PC-9 (cell line): ENCODE data around the gene ST6GALNAC1. TPM values are rescaled to one million over a fixed set of nuclear protein-coding genes. Genes with fewer than 3 reads are reported as not detected.

ENCODE experiments used
- BruUV-seq: library from RNA; stranded (reverse); fragments of 400-500 nt; replicated peaks from 2 replicates; lab custom pipeline; 2021; lab: Mats Ljungman, UMichigan
- CTCF ChIA-PET: fragments of 300-600 bp; sonication (Branson Sonifier 250); formaldehyde crosslinking; loops from one replicate; lab custom pipeline; 2022; ENCODE audit warnings: antibody characterized with exemption; lab: Charles Lee
- POLR2A ChIA-PET: fragments of 300-600 bp; sonication (Branson Sonifier 250); formaldehyde crosslinking; loops from one replicate; lab custom pipeline; 2022; ENCODE audit warnings: antibody characterized with exemption; ENCODE audit not compliant: unreplicated experiment; lab: Charles Lee
- DNase-seq, 2 experiments: peaks; one replicate each; pipeline versions ENCODE4 v3.0.0 to v3.0.0-alpha.2; 2015 to 2022; ENCODE audit warnings: mixed read lengths in 1 of 2
- H2AFZ ChIP-seq: fragments of 200-600 bp; sonication (generic); 2 replicates; pipeline ENCODE4 v1.8.1; 2017; ENCODE audit warnings: antibody characterized with exemption
- H3F3A ChIP-seq: fragments of 200-600 bp; sonication (generic); 2 replicates; pipeline ENCODE4 v1.8.1; 2017; ENCODE audit warnings: antibody characterized with exemption, mild to moderate bottlenecking, low read depth; ENCODE audit not compliant: insufficient read depth
- H3K27ac ChIP-seq: fragments of 200-600 bp; sonication (generic); 2 replicates; pipeline ENCODE4 v1.6.1; 2016; ENCODE audit warnings: mixed run types
- H3K27me3 ChIP-seq: fragments of 200-600 bp; sonication (generic); 2 replicates; pipeline ENCODE4 v1.6.1; 2016; ENCODE audit warnings: low read depth, mixed run types; ENCODE audit not compliant: insufficient read depth
- H3K36me3 ChIP-seq: fragments of 200-600 bp; sonication (generic); 2 replicates; pipeline ENCODE4 v1.6.1; 2016; ENCODE audit warnings: low read depth, mixed run types
- H3K4me1 ChIP-seq: fragments of 200-600 bp; sonication (generic); replicated peaks from 2 replicates; pipeline ENCODE4 v1.6.1; 2016; ENCODE audit warnings: mixed run types; ENCODE audit not compliant: insufficient read depth
- H3K4me2 ChIP-seq: fragments of 200-600 bp; sonication (generic); 2 replicates; pipeline ENCODE4 v1.6.1; 2017; ENCODE audit warnings: mixed run types
- H3K4me3 ChIP-seq: fragments of 200-600 bp; sonication (generic); 2 replicates; pipeline ENCODE4 v1.6.1; 2016; ENCODE audit warnings: mixed run types
- H3K79me2 ChIP-seq: fragments of 200-600 bp; sonication (generic); 2 replicates; pipeline ENCODE4 v1.6.1; 2017; ENCODE audit warnings: low read depth, mixed run types
- H3K9me2 ChIP-seq: fragments of 200-600 bp; sonication (generic); 2 replicates; pipeline ENCODE4 v1.8.1; 2017; ENCODE audit warnings: mild to moderate bottlenecking; ENCODE audit not compliant: insufficient read depth
- H3K9me3 ChIP-seq: fragments of 200-600 bp; sonication (generic); 2 replicates; pipeline ENCODE4 v1.8.1; 2016; ENCODE audit warnings: low read depth; ENCODE audit not compliant: insufficient read depth
- H4K20me1 ChIP-seq: fragments of 200-600 bp; sonication (generic); 2 replicates; pipeline ENCODE4 v1.8.1; 2017; ENCODE audit not compliant: insufficient read depth
- CTCF ChIP-seq: fragments of 200-600 bp; sonication (generic); conservative IDR thresholded peaks from 2 replicates; pipeline ENCODE4 v1.6.1; 2017; ENCODE audit warnings: mixed run types, antibody characterized with exemption, mild to moderate bottlenecking, moderate library complexity
- EZH2 ChIP-seq: fragments of 200-600 bp; sonication (generic); IDR thresholded peaks from 2 replicates; pipeline ENCODE4 v1.8.0; 2017; ENCODE audit warnings: antibody characterized with exemption, low read depth
- intact Hi-C: fragments of 100-400 bp; cut with micrococcal nuclease; formaldehyde crosslinking; loops from one replicate; pipeline ENCODE4 v1.10.0; 2022; ENCODE audit not compliant: unreplicated experiment
- total RNA-seq: library from RNA; stranded (reverse); gene quantifications from 2 replicates; pipeline ENCODE4 v1.2.3, GENCODE V29; 2021

The ST6GALNAC1 gene
- total RNA-seq, 1 experiment from 2014 or later = 0.76 TPM

GRCh38 chr17:76660656-76661042 is 17.1 kb upstream of the ST6GALNAC1 start:
- BruUV-seq = no TSS peak
- POLR2A ChIA-PET = interaction anchor here (0.7 kb wide), 1 partner anchor 11 kb away, joined by 21 read pairs; no protein-coding TSS in a partner anchor
- CTCF ChIA-PET = interaction anchor here (0.6 kb wide), 1 partner anchor 31 kb away, joined by 6 read pairs; no protein-coding TSS in a partner anchor

GRCh38 chr17:76659928-76660655 is 16.5 kb upstream of the ST6GALNAC1 start:
- no peaks in the 10 kb centered on the region for H3K9me3 ChIP-seq
- no peaks in the 10 kb centered on the region for H3K79me2 ChIP-seq
- TF ChIP-seq EZH2 = no peak
- TF ChIP-seq CTCF = no peak
- BruUV-seq = no TSS peak
- H2AFZ ChIP-seq = no peak overlapping the region
- H3K27ac ChIP-seq = peak overlapping the region; percentile 54
- H3K27me3 ChIP-seq = no peaks in the 10 kb centered on the region
- H3K4me2 ChIP-seq = peak overlapping the region; percentile 70
- peak; percentile 55 to 72 for DNase-seq
- CTCF ChIA-PET = no interaction called here
- no peaks in the 10 kb centered on the region for H4K20me1 ChIP-seq
- no peak overlapping the region; the same call in 1 of the 2 replicates for H3K4me3 ChIP-seq
- no peaks in the 10 kb centered on the region for H3K36me3 ChIP-seq
- intact Hi-C loops = no loop called here
- peaks cover 25% of the 10 kb centered on the region for H3F3A ChIP-seq
- H3K9me2 ChIP-seq = no peaks in the 10 kb centered on the region
- POLR2A ChIA-PET = interaction anchor here (0.7 kb wide), 2 partner anchors 11 to 130 kb away, joined by 8 to 21 read pairs; no protein-coding TSS in a partner anchor
- peaks cover 25% of the 10 kb centered on the region for H3K4me1 ChIP-seq

More at GRCh38 chr17:76660656-76661042, 17.1 kb upstream of the ST6GALNAC1 start:
- Histone ChIP-seq H3K4me2 (0 out of 2 replicates have a peak overlapping the region, but pooled peaks have one; percentile 70), H4K20me1 (no peaks in the 10 kb centered on the region), H2AFZ (no peak overlapping the region), H3K9me2 (no peaks in the 10 kb centered on the region), H3K4me1 (peaks cover 25% of the 10 kb centered on the region), H3K9me3 (no peaks in the 10 kb centered on the region), H3K36me3 (no peaks in the 10 kb centered on the region), H3F3A (peaks cover 25% of the 10 kb centered on the region), H3K27me3 (no peaks in the 10 kb centered on the region), H3K4me3 (no peak overlapping the region), H3K79me2 (no peaks in the 10 kb centered on the region), H3K27ac (peak overlapping the region; percentile 54)
- peak; percentile 10 to 56 for DNase-seq
- no peak for TF ChIP-seq EZH2
- TF ChIP-seq CTCF = no peak
- intact Hi-C loops = no loop called here

- no peak for DNase-seq
- no peaks in the 10 kb centered on the region for H3K27me3 ChIP-seq
- no peak overlapping the region for H2AFZ ChIP-seq
- BruUV-seq = no TSS peak
- TF ChIP-seq EZH2 = no peak
- no peak for TF ChIP-seq CTCF
- H4K20me1 ChIP-seq = no peaks in the 10 kb centered on the region
- intact Hi-C loops = no loop called here
- H3K4me3 ChIP-seq = no peak overlapping the region
- H3K27ac ChIP-seq = no peak overlapping the region
- ChIA-PET POLR2A (no interaction called here), CTCF (no interaction called here)
- H3K9me3 ChIP-seq = no peaks in the 10 kb centered on the region
- peaks cover 25% of the 10 kb centered on the region for H3K4me1 ChIP-seq
- H3K4me2 ChIP-seq = no peak overlapping the region
- H3F3A ChIP-seq = peaks cover 25% of the 10 kb centered on the region
- H3K9me2 ChIP-seq = no peaks in the 10 kb centered on the region
- H3K79me2 ChIP-seq = no peaks in the 10 kb centered on the region
- no peaks in the 10 kb centered on the region for H3K36me3 ChIP-seq
These were observed 14.7 kb upstream of the ST6GALNAC1 start for GRCh38 chr17:76658242-76658662.
